Brain microvascular endothelial cell (primary cell): Measurements from ENCODE around the gene MPND.

Experiments
- DNase-seq: peaks from one replicate; pipeline ENCODE4 v3.0.0-alpha.2; 2020
- H3K27ac ChIP-seq: fragments of 250-450 bp; sonication (Bioruptor Pico); 2 replicates; pipeline ENCODE4 v1.5.1; 2020; ENCODE audit warnings: mild to moderate bottlenecking, moderate library complexity
- H3K27me3 ChIP-seq: fragments of 250-450 bp; sonication (Bioruptor Pico); replicated peaks from 2 replicates; pipeline ENCODE4 v1.5.1; 2020; ENCODE audit warnings: mild to moderate bottlenecking
- H3K36me3 ChIP-seq: fragments of 250-450 bp; sonication (Bioruptor Pico); replicated peaks from 2 replicates; pipeline ENCODE4 v1.5.1; 2020; ENCODE audit warnings: mild to moderate bottlenecking
- H3K4me3 ChIP-seq: 2 replicates; pipeline ENCODE4 v1.5.1; 2011; ENCODE audit warnings: low read depth, mild to moderate bottlenecking, control low read depth, low read length, moderate library complexity
- CTCF ChIP-seq: IDR thresholded peaks from 2 replicates; pipeline ENCODE4 v1.5.1; 2011; ENCODE audit warnings: low read depth, mild to moderate bottlenecking, moderate library complexity, low read length, control low read depth, inconsistent platforms; ENCODE audit errors: missing control alignments
- in situ Hi-C: cut with HindIII; loops from 2 replicates; pipeline ENCODE4 v1.10.0; 2017; ENCODE audit warnings: low sequenced_read_pairs, low pct_ligation_motif_present

MPND gene

GRCh38 chr19:4405977-4406376, 62.6 kb downstream of the MPND start:
- in situ Hi-C loops = no loop called here
- no peaks in the 10 kb centered on the region for H3K27me3 ChIP-seq
- no peaks in the 10 kb centered on the region for H3K36me3 ChIP-seq
- DNase-seq = no peak
- no peak for TF ChIP-seq CTCF
- no peak overlapping the region for H3K4me3 ChIP-seq
- no peak overlapping the region for H3K27ac ChIP-seq

DNA sequence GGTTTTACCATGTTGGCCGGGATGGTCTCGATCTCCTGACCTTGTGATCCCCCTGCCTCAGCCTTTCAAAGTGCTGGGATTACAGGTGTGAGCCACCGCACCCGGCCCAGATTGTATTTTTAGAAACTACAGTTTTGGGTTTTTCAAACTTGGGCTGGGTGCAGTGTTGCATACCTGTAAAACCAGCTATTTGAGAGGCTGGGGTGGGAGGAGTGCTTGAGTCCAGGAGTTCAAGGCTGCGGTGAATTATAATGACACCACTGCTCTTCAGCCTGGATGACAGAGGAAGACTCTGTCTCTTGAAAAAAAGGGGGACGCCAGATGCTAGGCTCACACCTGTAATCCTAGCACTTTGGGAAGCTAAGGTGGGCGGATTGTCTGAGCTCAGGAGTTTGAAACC, 63.3 kb downstream of the MPND start:
- TF ChIP-seq CTCF = no peak
- no peaks in the 10 kb centered on the region for H3K36me3 ChIP-seq
- no peak overlapping the region for H3K27ac ChIP-seq
- in situ Hi-C loops = no loop called here
- DNase-seq = no peak
- H3K27me3 ChIP-seq = no peaks in the 10 kb centered on the region
- no peak overlapping the region for H3K4me3 ChIP-seq

- in situ Hi-C loops = no loop called here
- no peak overlapping the region for H3K4me3 ChIP-seq
- DNase-seq = no peak
- TF ChIP-seq CTCF = no peak
- H3K27ac ChIP-seq = no peak overlapping the region
- H3K36me3 ChIP-seq = no peaks in the 10 kb centered on the region
- H3K27me3 ChIP-seq = no peaks in the 10 kb centered on the region
Measured at GRCh38 chr19:4409123-4409933, 66.0 kb downstream of the MPND start.
